K562 (cell line): Measurements from ENCODE around the gene EGR4.

ENCODE experiments used
- CBX5 ChIP-seq: IDR thresholded peaks from 2 replicates; pipeline ENCODE4 v1.6.1; 2014; ENCODE audit warnings: low read depth, borderline replicate concordance
- E2F3 ChIP-seq: fragments of 250-450 bp; sonication (Bioruptor Pico); IDR thresholded peaks from 2 replicates; pipeline ENCODE4 v1.4.0; 2020; ENCODE audit warnings: mild to moderate bottlenecking
- TF ChIP-seq, protein P1 (sequence below), 3 experiments: IDR thresholded peaks in 2 of 3; conservative IDR thresholded peaks in 1 of 3; 2 replicates each; pipeline ENCODE4 v1.5.1; 2011 to 2012; ENCODE audit warnings: low read length in 3 of 3, mild to moderate bottlenecking in 3 of 3, control low read depth in 2 of 3, improper control_type of control experiment in 1 of 3, inconsistent platforms in 1 of 3, low read depth in 1 of 3, mixed read lengths in 1 of 3, moderate library complexity in 1 of 3; ENCODE audit not compliant: insufficient read depth in 2 of 3

DNA sequence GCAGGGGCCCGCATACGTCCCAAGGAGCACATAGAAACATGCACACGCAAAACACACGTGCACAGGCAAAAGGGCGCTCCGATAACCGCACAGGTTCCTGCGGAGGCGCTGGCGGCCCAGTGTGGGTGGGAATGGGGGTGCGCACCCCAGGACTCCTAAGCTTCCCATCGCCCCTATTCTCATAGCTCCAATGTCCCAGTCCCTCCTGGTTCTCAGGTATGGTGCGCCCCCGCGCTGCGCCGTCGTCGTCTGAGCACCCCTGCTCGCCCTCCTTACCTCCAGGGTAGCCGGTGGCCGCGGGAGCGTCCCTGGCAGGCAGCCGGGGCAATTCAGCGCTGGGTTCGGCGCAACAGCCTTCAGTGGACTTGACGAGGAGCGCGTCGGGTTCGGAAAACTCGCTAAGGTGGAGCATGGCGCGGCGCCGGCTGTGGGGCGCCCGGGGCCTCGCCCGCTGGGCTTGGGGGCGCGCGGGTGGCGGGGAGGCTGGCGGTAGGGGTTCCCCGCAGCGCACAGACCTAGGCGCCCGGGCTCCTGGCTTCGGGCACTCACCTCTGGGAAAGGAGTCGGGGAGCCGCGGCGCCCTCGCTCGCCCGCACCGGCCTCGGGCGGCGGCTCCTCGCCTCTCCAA lies 328 bp downstream of the EGR4 start:
- TF ChIP-seq, protein P1, sequence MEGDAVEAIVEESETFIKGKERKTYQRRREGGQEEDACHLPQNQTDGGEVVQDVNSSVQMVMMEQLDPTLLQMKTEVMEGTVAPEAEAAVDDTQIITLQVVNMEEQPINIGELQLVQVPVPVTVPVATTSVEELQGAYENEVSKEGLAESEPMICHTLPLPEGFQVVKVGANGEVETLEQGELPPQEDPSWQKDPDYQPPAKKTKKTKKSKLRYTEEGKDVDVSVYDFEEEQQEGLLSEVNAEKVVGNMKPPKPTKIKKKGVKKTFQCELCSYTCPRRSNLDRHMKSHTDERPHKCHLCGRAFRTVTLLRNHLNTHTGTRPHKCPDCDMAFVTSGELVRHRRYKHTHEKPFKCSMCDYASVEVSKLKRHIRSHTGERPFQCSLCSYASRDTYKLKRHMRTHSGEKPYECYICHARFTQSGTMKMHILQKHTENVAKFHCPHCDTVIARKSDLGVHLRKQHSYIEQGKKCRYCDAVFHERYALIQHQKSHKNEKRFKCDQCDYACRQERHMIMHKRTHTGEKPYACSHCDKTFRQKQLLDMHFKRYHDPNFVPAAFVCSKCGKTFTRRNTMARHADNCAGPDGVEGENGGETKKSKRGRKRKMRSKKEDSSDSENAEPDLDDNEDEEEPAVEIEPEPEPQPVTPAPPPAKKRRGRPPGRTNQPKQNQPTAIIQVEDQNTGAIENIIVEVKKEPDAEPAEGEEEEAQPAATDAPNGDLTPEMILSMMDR (IDR thresholded peaks at IDR 0.05 in 2 of 3, conservative IDR thresholded peaks at IDR 0.05 in 1 of 3; ENCODE audit: insufficient read depth in 2 of 3, low read depth in 1 of 3, low read length in 3 of 3), result no peak
- TF ChIP-seq E2F3 (CRISPR knock-in tag) (no peak), CBX5 (no peak)
